Ureter (tissue), 1 donor: ENCODE measurements around the gene CD101. TPM values are rescaled to one million over a fixed set of nuclear protein-coding genes. Genes with fewer than 3 reads are reported as not detected.

ENCODE experiments used
- DNase-seq: peaks from one replicate; pipeline ENCODE4 v3.0.0-alpha.2; 2020; ENCODE audit warnings: low spot score
- total RNA-seq: library from RNA; stranded (reverse); gene quantifications from one replicate; pipeline ENCODE4 v1.2.4, GENCODE V29; 2023
- donor health status: DM: yes; HTN: yes; CAD: no.

CD101 gene
- total RNA-seq, 1 donor from 2014 or later: 1.1 TPM

GRCh38 chr1:116984406-116985160, 17.0 kb upstream of the CD101 start:
- DNase-seq: no peak

GRCh38 chr1:116986421-116987255, 14.9 kb upstream of the CD101 start:
- no peak for DNase-seq

GRCh38 chr1:116987256-116987555, 14.4 kb upstream of the CD101 start:
- DNase-seq: no peak

GRCh38 chr1:116988248-116988647, 13.3 kb upstream of the CD101 start:
- no peak for DNase-seq

DNA sequence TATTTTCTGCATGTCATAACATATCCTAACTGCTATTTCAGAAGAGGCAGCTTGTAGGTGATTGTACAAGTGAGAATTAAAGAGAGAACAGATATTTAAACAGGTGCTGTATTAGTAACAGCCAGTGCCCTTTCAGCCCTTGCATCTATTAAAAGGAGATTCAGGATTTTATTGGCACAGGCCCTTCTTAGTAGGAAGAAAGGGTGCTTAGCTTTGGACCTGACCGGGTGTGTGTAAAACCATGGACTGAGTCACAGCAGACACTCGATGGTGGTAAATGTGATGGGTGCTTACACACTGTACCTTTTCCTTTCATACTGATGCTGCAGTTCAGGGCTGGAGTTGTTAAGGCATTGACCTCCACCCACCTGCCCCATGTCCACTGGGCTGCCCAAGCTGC, 12.7 kb upstream of the CD101 start:
- no peak for DNase-seq

DNA sequence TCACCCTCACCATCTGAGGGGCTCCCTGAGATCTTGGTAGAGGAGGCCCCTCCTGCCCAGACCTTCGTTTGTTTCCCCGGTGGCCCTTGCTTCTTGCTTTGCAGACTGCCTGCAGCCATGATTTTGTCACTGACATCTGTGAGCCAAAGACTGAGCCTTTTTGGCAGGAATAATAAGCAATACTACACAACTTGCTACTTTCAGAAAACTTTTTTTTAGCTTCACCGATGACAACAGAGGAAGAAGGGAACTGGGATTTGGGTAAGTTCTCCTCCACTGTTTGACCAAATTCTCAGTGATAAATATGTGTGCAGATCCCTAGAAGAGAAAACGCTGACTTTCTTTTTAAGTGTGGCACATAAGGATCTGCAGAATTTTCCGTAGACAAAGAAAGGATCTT, 11.7 kb upstream of the CD101 start:
- DNase-seq: no peak

DNA sequence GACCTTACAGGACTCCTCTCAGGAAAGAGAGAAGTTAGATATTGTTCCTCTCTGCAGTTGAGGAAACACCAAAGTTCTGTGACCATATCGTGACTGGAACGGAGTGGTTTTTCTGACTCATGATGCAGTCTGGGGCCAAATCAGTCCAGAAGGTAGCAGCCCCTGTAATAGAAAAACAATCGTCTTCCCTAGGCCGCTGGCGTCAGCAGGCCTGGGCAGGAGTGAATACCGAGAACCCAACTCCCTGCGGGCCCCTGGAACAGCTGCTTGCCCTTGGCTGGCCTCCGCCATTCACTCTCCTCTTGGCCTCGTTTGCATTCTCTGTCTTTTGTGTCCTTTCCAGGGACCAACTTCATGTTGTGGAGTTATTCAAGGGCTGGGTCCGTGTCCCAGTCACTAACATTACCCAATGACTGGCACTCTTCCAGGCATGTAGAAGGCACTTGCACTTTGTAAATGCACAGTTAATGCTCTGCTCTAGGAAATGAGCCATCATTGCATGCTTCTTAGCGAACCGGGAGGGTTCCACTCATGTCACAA, 10.9 kb upstream of the CD101 start:
- peak; percentile 64 for DNase-seq

- DNase-seq: no peak
Measured at GRCh38 chr1:116991171-116991845, 10.3 kb upstream of the CD101 start.

- no peak for DNase-seq
Measured at GRCh38 chr1:116991918-116992317, 9.6 kb upstream of the CD101 start.

DNA sequence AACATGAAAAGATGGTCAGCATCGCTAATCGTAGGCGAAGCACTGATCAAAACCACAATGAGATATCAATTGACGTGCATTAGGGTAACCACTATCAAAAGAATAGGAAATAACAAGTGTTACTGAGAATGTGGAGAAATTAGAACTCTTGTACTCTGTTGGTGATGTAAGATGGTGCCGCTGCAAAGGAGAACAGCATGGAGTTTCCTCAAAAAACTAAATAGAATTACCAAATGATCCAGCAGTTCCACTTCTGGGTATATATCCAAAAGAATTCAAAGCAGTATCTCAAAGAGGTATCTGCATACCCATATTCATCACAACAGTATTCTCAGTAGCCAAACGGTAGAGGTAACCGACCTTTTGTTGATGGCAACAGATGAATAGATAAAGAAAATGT, 8.3 kb upstream of the CD101 start:
- no peak for DNase-seq

DNA sequence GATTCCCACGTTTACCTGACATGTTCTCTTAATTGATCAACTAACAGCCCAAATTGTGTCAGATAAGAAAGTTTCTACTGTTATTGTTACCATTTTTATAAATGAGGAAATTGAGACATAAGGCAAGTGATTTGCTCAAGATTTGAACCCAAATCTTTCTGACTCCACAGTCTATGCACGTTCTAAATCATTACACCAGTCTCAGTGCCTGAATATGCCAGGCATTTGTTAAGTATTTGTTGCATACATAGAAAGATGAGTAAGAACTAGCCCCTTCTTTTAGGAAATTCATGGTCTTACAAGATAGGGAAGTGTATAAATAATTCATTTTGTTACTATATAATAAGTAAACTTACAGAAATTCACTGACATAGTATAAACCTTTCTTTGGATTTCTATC, 7.1 kb upstream of the CD101 start:
- no peak for DNase-seq

GRCh38 chr1:116997066-116997465, 4.5 kb upstream of the CD101 start:
- DNase-seq: no peak

- no peak for DNase-seq
Measured at GRCh38 chr1:116997636-116998035, 3.9 kb upstream of the CD101 start.

GRCh38 chr1:116999596-116999995, 2.0 kb upstream of the CD101 start:
- DNase-seq: no peak

GRCh38 chr1:117000142-117000541, 1.4 kb upstream of the CD101 start:
- no peak for DNase-seq

DNA sequence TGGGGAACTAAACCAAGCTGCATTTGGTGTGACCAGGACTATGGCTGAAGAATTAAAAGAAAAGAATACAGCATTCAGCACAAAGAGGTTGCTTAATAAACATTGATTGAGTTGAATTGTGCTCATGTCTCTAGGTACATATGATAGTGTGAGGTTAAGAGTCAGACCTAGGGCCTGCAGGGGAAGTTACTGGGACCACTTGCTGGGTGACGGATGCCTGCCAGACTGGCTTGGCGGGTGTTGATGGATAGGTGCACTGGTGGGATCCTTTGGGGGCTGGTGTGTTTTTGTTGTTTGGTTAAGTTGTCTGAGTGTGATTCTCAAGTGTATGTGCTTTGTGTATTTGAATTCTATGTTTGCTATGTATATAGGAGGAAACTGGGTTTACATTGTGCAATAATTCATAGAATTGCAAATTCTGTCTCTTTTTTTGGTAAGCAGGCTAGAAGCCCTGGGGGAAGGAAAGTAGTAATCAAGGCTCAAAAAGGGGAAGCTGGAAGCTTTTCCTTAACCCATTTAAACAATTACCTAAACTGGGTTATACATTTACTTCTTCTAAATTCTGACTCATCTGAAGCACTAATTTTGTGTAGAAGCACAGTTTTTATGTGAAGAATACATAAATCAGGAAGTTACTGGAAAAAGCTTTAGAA, 1.8 kb downstream of the CD101 start:
- DNase-seq: no peak

DNA sequence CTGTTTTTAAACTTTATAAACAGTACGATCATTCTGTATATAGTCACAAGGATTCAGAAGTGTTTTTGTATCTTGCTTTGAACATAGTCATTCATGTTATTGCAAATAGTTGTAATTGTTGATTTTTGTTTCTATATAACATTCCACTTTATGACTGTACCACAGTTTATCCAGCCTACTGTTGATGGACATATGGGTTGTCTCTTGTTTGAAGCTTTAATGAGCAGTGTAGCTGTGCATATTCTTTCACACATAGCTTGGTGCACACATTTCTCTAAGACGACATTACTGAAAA, 6.1 kb downstream of the CD101 start:
- no peak for DNase-seq

GRCh38 chr1:117008656-117009055, 7.1 kb downstream of the CD101 start:
- DNase-seq: no peak

DNA sequence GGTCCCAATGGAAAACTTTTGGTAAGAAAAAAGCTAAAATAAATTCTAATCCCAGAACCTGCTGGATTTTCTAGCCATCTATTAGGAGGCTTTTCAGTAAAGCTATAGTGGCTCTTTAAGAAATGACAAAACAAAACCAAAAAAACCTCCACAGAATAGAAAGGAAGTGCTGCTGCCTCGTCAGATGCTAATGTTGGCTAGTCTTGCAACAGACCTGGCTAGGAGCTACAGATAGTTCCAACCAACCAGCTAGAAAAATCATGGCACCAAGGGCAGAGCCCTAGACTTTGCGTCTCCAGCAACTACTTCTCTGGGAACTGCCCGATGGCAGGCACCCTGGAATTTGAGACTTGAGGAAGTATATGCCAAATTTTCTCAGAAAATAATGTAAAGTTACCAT, 7.6 kb downstream of the CD101 start:
- no peak for DNase-seq

- DNase-seq: no peak
Measured at GRCh38 chr1:117010310-117010969, 8.9 kb downstream of the CD101 start.

GRCh38 chr1:117011334-117011733, 9.8 kb downstream of the CD101 start:
- no peak for DNase-seq
